SK-N-SH treated with all-trans-retinoic acid at 6 μM for 48 hours (cell line): Measurements from ENCODE around the gene LRR1.

ENCODE experiments used
- ATAC-seq: fragments of 200-7000 bp; cut with Tn5 transposase; 3 replicates; pipeline ENCODE4 v1.9.1; 2020; ENCODE audit warnings: mild to moderate bottlenecking, moderate library complexity
- ARNTL ChIP-seq: fragments of 450-650 bp; formaldehyde crosslinking; IDR thresholded peaks from 2 replicates; pipeline ENCODE4 v1.5.0; 2020; ENCODE audit warnings: low read depth, mild to moderate bottlenecking, moderate library complexity, borderline replicate concordance
- BACH2 ChIP-seq: fragments of 250-450 bp; sonication (Bioruptor Pico); IDR thresholded peaks from 2 replicates; pipeline ENCODE4 v1.9.0; 2021; ENCODE audit warnings: mild to moderate bottlenecking, borderline replicate concordance
- CSDC2 ChIP-seq: fragments of 250-450 bp; sonication (Bioruptor Pico); IDR thresholded peaks from 2 replicates; pipeline ENCODE4 v1.5.0; 2020; ENCODE audit warnings: mild to moderate bottlenecking, moderate library complexity
- GLIS3 ChIP-seq: fragments of 250-450 bp; sonication (Bioruptor Pico); IDR thresholded peaks from 2 replicates; pipeline ENCODE4 v1.5.0; 2020; ENCODE audit warnings: mild to moderate bottlenecking, moderate library complexity
- OSR1 ChIP-seq: fragments of 250-450 bp; sonication (Bioruptor Pico); IDR thresholded peaks from 2 replicates; pipeline ENCODE4 v1.8.0; 2022; ENCODE audit warnings: moderate library complexity, mild to moderate bottlenecking, inconsistent platforms
- PPARA ChIP-seq: fragments of 250-450 bp; sonication (Bioruptor Pico); IDR thresholded peaks from 2 replicates; pipeline ENCODE4 v1.5.0; 2020; ENCODE audit warnings: mild to moderate bottlenecking, borderline replicate concordance
- RARB ChIP-seq: fragments of 250-450 bp; sonication (Bioruptor Pico); IDR thresholded peaks from 2 replicates; pipeline ENCODE4 v1.8.0; 2021; ENCODE audit warnings: mild to moderate bottlenecking, moderate library complexity
- SNAI2 ChIP-seq: fragments of 250-450 bp; sonication (Bioruptor Pico); IDR thresholded peaks from 2 replicates; pipeline ENCODE4 v1.5.0; 2020; ENCODE audit warnings: mild to moderate bottlenecking, moderate library complexity
- TCF4 ChIP-seq: fragments of 250-450 bp; sonication (Bioruptor Pico); IDR thresholded peaks from 2 replicates; pipeline ENCODE4 v1.8.0; 2021; ENCODE audit warnings: mild to moderate bottlenecking, moderate library complexity, borderline replicate concordance
- TOX ChIP-seq: fragments of 250-450 bp; sonication (Bioruptor Pico); IDR thresholded peaks from 2 replicates; pipeline ENCODE4 v1.8.0; 2021; ENCODE audit warnings: mild to moderate bottlenecking, moderate library complexity, borderline replicate concordance
- ZFP3 ChIP-seq: fragments of 250-450 bp; sonication (Bioruptor Pico); IDR thresholded peaks from 2 replicates; pipeline ENCODE4 v1.5.0; 2020; ENCODE audit warnings: mild to moderate bottlenecking, moderate library complexity
- ZFP30 ChIP-seq: fragments of 450-650 bp; formaldehyde crosslinking; IDR thresholded peaks from 2 replicates; pipeline ENCODE4 v1.5.0; 2022; ENCODE audit warnings: mild to moderate bottlenecking, moderate library complexity
- ZNF565 ChIP-seq: fragments of 450-650 bp; formaldehyde crosslinking; conservative IDR thresholded peaks from 2 replicates; pipeline ENCODE4 v1.5.0; 2020; ENCODE audit warnings: low read depth, mild to moderate bottlenecking, moderate library complexity
- ZNF70 ChIP-seq: fragments of 450-650 bp; formaldehyde crosslinking; IDR thresholded peaks from 2 replicates; pipeline ENCODE4 v1.5.0; 2020; ENCODE audit warnings: mild to moderate bottlenecking, moderate library complexity
- ZNF8 ChIP-seq: fragments of 450-650 bp; formaldehyde crosslinking; IDR thresholded peaks from 2 replicates; pipeline ENCODE4 v1.5.0; 2020; ENCODE audit warnings: mild to moderate bottlenecking, moderate library complexity
- TF ChIP-seq, protein P1 (sequence below): fragments of 250-450 bp; sonication (Bioruptor Pico); IDR thresholded peaks from 2 replicates; pipeline ENCODE4 v1.8.0; 2021; ENCODE audit warnings: low read depth, mild to moderate bottlenecking, moderate library complexity, borderline replicate concordance
- TF ChIP-seq, protein P2 (sequence below): fragments of 250-450 bp; sonication (Bioruptor Pico); IDR thresholded peaks from 2 replicates; pipeline ENCODE4 v1.8.0; 2020; ENCODE audit warnings: mild to moderate bottlenecking, moderate library complexity, borderline replicate concordance
- TF ChIP-seq, protein P3 (sequence below): fragments of 250-450 bp; sonication (Bioruptor Pico); IDR thresholded peaks from 2 replicates; pipeline ENCODE4 v1.5.0; 2020; ENCODE audit warnings: mild to moderate bottlenecking, moderate library complexity
- TF ChIP-seq, protein P4 (sequence below): fragments of 250-450 bp; sonication (Bioruptor Pico); IDR thresholded peaks from 2 replicates; pipeline ENCODE4 v1.5.1; 2021; ENCODE audit warnings: mild to moderate bottlenecking, moderate library complexity

LRR1 gene, protein sequence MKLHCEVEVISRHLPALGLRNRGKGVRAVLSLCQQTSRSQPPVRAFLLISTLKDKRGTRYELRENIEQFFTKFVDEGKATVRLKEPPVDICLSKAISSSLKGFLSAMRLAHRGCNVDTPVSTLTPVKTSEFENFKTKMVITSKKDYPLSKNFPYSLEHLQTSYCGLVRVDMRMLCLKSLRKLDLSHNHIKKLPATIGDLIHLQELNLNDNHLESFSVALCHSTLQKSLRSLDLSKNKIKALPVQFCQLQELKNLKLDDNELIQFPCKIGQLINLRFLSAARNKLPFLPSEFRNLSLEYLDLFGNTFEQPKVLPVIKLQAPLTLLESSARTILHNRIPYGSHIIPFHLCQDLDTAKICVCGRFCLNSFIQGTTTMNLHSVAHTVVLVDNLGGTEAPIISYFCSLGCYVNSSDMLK

DNA sequence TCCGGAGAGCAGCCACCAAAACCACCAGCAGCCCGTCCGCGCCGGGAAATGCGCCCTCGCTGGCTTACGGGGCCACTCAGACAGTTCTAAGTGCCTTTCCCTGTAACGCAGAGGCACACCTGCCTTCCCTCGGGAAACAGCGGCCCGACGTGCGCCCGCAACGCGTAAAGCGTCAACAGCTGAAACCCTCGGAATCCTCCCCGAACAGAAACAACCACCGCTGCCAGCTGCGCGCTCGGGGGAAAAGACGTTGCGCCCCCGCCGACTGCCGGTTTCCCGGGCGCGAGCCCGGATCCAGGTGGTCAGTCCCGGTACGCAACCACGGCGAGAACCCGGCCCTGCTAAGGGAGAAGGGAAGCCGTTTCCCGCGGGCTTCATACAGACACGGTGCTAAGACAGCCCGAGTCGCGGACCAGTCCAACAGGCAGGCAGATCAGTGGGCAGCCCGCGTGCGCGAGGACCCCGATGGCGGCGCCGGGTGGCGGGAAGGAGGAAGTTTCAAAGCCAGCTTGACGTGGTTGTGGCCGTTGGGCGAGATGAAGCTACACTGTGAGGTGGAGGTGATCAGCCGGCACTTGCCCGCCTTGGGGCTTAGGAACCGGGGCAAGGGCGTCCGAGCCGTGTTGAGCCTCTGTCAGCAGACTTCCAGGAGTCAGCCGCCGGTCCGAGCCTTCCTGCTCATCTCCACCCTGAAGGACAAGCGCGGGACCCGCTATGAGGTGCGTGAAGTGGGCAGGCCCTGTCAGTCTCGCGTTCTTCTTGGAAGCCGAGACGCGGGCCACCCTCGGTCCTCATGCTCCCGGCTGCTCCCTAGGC is at the start of gene LRR1:
TSS of gene LRR1 (plus strand) at position 456 of the 816 bp plus-strand sequence. CDS start at position 537, 81 bp downstream.
- peak; percentile 86 for ATAC-seq
- no peak for TF ChIP-seq ZNF70
- TF ChIP-seq, protein P1, sequence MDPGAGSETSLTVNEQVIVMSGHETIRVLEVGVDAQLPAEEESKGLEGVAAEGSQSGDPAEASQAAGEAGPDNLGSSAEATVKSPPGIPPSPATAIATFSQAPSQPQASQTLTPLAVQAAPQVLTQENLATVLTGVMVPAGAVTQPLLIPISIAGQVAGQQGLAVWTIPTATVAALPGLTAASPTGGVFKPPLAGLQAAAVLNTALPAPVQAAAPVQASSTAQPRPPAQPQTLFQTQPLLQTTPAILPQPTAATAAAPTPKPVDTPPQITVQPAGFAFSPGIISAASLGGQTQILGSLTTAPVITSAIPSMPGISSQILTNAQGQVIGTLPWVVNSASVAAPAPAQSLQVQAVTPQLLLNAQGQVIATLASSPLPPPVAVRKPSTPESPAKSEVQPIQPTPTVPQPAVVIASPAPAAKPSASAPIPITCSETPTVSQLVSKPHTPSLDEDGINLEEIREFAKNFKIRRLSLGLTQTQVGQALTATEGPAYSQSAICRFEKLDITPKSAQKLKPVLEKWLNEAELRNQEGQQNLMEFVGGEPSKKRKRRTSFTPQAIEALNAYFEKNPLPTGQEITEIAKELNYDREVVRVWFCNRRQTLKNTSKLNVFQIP (CRISPR knock-in tag) = 0 out of 2 replicates have a peak, but pooled peaks have one; percentile 63

DNA sequence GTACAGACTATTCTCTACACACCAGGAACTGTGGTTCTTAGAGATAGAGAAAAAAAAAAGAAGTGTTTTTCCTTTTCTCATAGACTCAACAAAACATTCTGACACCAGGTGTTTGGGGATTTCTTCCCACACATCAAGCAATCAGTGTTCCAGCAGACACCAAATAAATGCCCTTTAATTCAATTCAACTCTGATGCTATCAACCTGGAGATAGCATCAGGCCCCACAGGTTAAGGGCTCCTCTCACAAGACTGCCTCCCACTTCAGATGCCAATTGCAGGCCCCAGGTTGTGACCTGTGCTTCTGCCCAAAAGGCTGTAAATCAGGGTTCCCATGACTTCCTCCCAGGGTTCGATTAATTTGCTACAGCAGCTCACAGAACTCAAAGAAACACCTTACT is 49.3 kb upstream of the LRR1 start:
- TF ChIP-seq RARB = no peak
- TF ChIP-seq GLIS3 (CRISPR knock-in tag) = no peak
- TF ChIP-seq ZNF70 = no peak
- no peak for TF ChIP-seq ZNF8 (CRISPR knock-in tag)
- TF ChIP-seq, protein P2, sequence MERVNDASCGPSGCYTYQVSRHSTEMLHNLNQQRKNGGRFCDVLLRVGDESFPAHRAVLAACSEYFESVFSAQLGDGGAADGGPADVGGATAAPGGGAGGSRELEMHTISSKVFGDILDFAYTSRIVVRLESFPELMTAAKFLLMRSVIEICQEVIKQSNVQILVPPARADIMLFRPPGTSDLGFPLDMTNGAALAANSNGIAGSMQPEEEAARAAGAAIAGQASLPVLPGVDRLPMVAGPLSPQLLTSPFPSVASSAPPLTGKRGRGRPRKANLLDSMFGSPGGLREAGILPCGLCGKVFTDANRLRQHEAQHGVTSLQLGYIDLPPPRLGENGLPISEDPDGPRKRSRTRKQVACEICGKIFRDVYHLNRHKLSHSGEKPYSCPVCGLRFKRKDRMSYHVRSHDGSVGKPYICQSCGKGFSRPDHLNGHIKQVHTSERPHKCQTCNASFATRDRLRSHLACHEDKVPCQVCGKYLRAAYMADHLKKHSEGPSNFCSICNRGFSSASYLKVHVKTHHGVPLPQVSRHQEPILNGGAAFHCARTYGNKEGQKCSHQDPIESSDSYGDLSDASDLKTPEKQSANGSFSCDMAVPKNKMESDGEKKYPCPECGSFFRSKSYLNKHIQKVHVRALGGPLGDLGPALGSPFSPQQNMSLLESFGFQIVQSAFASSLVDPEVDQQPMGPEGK (CRISPR knock-in tag) = no peak
- no peak for ATAC-seq

DNA sequence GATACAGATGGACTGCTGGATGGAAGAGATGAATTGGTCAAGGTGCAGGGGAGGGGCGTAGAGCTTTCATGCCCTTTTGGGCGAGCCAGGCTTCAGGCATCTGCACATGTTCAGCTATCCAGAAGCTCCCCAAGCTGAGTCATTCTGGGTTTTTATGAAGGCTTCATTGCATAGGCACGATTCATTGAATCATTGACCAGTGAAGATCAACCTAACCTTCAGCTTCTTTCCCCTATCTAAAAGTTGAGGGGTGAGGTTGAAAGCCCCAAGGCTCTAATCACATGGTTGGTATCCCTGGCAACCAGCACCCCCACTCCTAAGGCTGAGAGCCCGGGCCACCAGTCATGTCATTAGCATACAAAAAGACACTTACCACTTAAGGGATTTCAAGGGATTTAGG is 48.9 kb upstream of the LRR1 start:
- TF ChIP-seq, protein P3, sequence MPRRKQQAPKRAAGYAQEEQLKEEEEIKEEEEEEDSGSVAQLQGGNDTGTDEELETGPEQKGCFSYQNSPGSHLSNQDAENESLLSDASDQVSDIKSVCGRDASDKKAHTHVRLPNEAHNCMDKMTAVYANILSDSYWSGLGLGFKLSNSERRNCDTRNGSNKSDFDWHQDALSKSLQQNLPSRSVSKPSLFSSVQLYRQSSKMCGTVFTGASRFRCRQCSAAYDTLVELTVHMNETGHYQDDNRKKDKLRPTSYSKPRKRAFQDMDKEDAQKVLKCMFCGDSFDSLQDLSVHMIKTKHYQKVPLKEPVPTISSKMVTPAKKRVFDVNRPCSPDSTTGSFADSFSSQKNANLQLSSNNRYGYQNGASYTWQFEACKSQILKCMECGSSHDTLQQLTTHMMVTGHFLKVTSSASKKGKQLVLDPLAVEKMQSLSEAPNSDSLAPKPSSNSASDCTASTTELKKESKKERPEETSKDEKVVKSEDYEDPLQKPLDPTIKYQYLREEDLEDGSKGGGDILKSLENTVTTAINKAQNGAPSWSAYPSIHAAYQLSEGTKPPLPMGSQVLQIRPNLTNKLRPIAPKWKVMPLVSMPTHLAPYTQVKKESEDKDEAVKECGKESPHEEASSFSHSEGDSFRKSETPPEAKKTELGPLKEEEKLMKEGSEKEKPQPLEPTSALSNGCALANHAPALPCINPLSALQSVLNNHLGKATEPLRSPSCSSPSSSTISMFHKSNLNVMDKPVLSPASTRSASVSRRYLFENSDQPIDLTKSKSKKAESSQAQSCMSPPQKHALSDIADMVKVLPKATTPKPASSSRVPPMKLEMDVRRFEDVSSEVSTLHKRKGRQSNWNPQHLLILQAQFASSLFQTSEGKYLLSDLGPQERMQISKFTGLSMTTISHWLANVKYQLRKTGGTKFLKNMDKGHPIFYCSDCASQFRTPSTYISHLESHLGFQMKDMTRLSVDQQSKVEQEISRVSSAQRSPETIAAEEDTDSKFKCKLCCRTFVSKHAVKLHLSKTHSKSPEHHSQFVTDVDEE (CRISPR knock-in tag) = no peak
- no peak for TF ChIP-seq PPARA (CRISPR knock-in tag)
- no peak for TF ChIP-seq BACH2
- no peak for TF ChIP-seq OSR1
- TF ChIP-seq, protein P2 (CRISPR knock-in tag) = no peak
- no peak for TF ChIP-seq RARB
- no peak for TF ChIP-seq CSDC2
- TF ChIP-seq TOX (CRISPR knock-in tag) = no peak
- no peak for TF ChIP-seq ZNF565 (CRISPR knock-in tag)
- no peak for TF ChIP-seq ZFP30
- no peak for TF ChIP-seq ARNTL (CRISPR knock-in tag)
- TF ChIP-seq SNAI2 = no peak
- TF ChIP-seq, protein P4, sequence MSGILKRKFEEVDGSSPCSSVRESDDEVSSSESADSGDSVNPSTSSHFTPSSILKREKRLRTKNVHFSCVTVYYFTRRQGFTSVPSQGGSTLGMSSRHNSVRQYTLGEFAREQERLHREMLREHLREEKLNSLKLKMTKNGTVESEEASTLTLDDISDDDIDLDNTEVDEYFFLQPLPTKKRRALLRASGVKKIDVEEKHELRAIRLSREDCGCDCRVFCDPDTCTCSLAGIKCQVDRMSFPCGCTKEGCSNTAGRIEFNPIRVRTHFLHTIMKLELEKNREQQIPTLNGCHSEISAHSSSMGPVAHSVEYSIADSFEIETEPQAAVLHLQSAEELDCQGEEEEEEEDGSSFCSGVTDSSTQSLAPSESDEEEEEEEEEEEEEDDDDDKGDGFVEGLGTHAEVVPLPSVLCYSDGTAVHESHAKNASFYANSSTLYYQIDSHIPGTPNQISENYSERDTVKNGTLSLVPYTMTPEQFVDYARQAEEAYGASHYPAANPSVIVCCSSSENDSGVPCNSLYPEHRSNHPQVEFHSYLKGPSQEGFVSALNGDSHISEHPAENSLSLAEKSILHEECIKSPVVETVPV (CRISPR knock-in tag) = no peak
- TF ChIP-seq ZNF8 (CRISPR knock-in tag) = no peak
- TF ChIP-seq, protein P1 (CRISPR knock-in tag) = no peak
- TF ChIP-seq ZNF70 = no peak
- no peak for TF ChIP-seq TCF4 (CRISPR knock-in tag)
- no peak for TF ChIP-seq ZFP3
- no peak for ATAC-seq
